ENCODE results near the gene CNTN4. TPM values are rescaled to one million over a fixed set of nuclear protein-coding genes. Genes with fewer than 3 reads are reported as not detected.
A peak's percentile ranks its signal among the peaks of the same experiment; 100 is the strongest.
"Not testable (repeated sequence)": the region's sequence is repeated elsewhere in the genome, so short reads cannot be mapped to it uniquely, and the experiment has no call there.

Gene CNTN4
- total RNA-seq (100 to 1,000 TPM in 1 of 2 donors, 10 to 100 TPM in 1; 59.7 to 228 TPM), polyA plus RNA-seq (10 to 100 TPM; 15.8 to 22.7 TPM)
- long read RNA-seq, donor 1, full-length matches to known transcripts, result 13 of 337 reads
- long read RNA-seq, donor 1, partial matches to known transcripts, result 159 of 337 reads
- long read RNA-seq, donor 1, other reads (novel, unspliced or antisense), result 165 of 337 reads
- long read RNA-seq, donor 2, full-length matches to known transcripts, result 3 of 55 reads
- long read RNA-seq, donor 2, partial matches to known transcripts, result 8 of 55 reads
- long read RNA-seq, donor 2, other reads (novel, unspliced or antisense), result 44 of 55 reads

GRCh38 chr3:2098398-2099027 lies at the start of gene CNTN4:
CNTN4 (plus strand) TSS chr3:2098866.
- H3K4me3 ChIP-seq (ENCODE audit: low read length in 2 of 2), result peak within 1 kb of the TSS; percentile 28 to 90
- peaks cover 1 to 3% of the 10 kb centered on the region in 2 donors for H3K4me1 ChIP-seq (ENCODE audit: control insufficient read depth in 1 of 2, insufficient read depth in 2 of 2, low read length in 2 of 2)
- 0 to 1% methylated on average over 56 to 86 of the region's 86 CpGs for WGBS, 2 donors
- DNase-seq (peak; percentile 82 to 95), ATAC-seq (ENCODE audit: low FRiP score) (peak; percentile 93)
- H3K36me3 ChIP-seq (ENCODE audit: control insufficient read depth in 1 of 2, insufficient read depth in 2 of 2, low read length in 1 of 2), result no peaks in the 10 kb centered on the region
- H3K27ac ChIP-seq (ENCODE audit: low read depth in 1 of 2, low read length in 2 of 2), result peak within 1 kb of the TSS; percentile 13 to 52
- no peaks in the 10 kb centered on the region for H3K27me3 ChIP-seq (ENCODE audit: control insufficient read depth in 1 of 2, insufficient read depth in 2 of 2, low read length in 1 of 2)
- no peaks in the 10 kb centered on the region for H3K9me3 ChIP-seq (ENCODE audit: control insufficient read depth, low read length)
- intact Hi-C loops (cut with DNase I), result no loop called here

DNA sequence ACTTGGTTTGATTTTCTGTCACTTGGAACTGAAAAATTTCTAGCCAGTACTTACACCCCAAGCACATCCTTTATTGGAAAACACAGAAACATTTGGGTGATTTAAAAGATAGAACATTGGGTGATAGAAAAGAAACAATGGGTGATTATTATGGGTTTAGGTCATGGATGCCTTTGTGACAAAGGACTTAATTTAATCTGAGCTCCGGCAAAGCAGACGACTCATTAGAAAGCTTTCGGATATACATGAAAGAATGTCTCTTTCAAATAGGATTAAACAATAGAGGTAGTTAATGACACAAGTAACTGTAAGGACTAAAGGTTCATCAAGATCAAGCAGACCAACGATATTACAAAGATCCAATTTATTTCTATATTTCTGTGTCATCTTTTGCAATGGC lies 37.3 kb upstream of the CNTN4 start:
- ATAC-seq (ENCODE audit: low FRiP score) (no peak), DNase-seq (no peak)
- H3K4me1 ChIP-seq (ENCODE audit: control insufficient read depth in 1 of 2, insufficient read depth in 2 of 2, low read length in 2 of 2), result no peaks in the 10 kb centered on the region
- no peak overlapping the region for H3K27ac ChIP-seq (ENCODE audit: low read depth in 1 of 2, low read length in 2 of 2)
- H3K9me3 ChIP-seq (ENCODE audit: control insufficient read depth, low read length), result no peaks in the 10 kb centered on the region
- WGBS, 2 donors, result 95 to 98% methylated on average over 4 of the region's 4 CpGs
- no peaks in the 10 kb centered on the region for H3K27me3 ChIP-seq (ENCODE audit: control insufficient read depth in 1 of 2, insufficient read depth in 2 of 2, low read length in 1 of 2)
- H3K36me3 ChIP-seq (ENCODE audit: control insufficient read depth in 1 of 2, insufficient read depth in 2 of 2, low read length in 1 of 2), result no peaks in the 10 kb centered on the region
- no peak overlapping the region for H3K4me3 ChIP-seq (ENCODE audit: low read length in 2 of 2)
- intact Hi-C loops (cut with DNase I), result no loop called here

DNA sequence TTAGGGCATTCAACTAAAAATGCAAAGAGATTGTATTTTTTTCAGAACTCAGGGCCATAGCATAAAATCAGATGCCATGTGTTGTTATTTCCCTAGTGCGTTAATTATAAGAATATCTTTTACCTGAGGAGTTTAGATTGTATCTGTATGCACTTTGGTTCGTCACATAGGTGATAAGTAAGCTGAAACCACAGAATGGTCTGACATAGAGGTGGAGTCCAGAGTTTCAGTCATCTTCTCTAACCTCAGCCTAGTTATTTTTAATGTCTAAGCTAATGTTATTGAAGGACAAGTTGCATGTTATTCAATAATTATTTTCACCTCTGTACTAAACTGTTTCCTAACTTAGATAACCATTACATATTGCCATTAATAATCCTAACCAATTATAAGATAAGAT lies 27.1 kb upstream of the CNTN4 start:
- no peak overlapping the region for H3K4me3 ChIP-seq (ENCODE audit: low read length in 2 of 2)
- DNase-seq, result no peak
- intact Hi-C loops (cut with DNase I), result no loop called here
- no peaks in the 10 kb centered on the region for H3K27me3 ChIP-seq (ENCODE audit: control insufficient read depth in 1 of 2, insufficient read depth in 2 of 2, low read length in 1 of 2)
- no peak for ATAC-seq (ENCODE audit: low FRiP score)
- H3K4me1 ChIP-seq (ENCODE audit: control insufficient read depth in 1 of 2, insufficient read depth in 2 of 2, low read length in 2 of 2), result peaks cover 0 to 3% of the 10 kb centered on the region in 2 donors
- no peaks in the 10 kb centered on the region for H3K36me3 ChIP-seq (ENCODE audit: control insufficient read depth in 1 of 2, insufficient read depth in 2 of 2, low read length in 1 of 2)
- no peak overlapping the region for H3K27ac ChIP-seq (ENCODE audit: low read depth in 1 of 2, low read length in 2 of 2)
- no peaks in the 10 kb centered on the region for H3K9me3 ChIP-seq (ENCODE audit: control insufficient read depth, low read length)
- 94 to 96% methylated on average over 2 of the region's 2 CpGs for WGBS, 2 donors

- WGBS, 2 donors, result 2 to 6% methylated on average over 3 of the region's 3 CpGs
- H3K4me3 ChIP-seq (ENCODE audit: low read length in 2 of 2), result no peak overlapping the region
Observed at GRCh38 chr3:2078821-2079220, 19.8 kb upstream of the CNTN4 start.

GRCh38 chr3:2082871-2083480 lies 15.7 kb upstream of the CNTN4 start:
- no peak for ATAC-seq (ENCODE audit: low FRiP score)
- Histone ChIP-seq H3K4me3 (ENCODE audit: low read length in 2 of 2) (no peak overlapping the region), H3K27ac (ENCODE audit: low read depth in 1 of 2, low read length in 2 of 2) (no peak overlapping the region), H3K9me3 (ENCODE audit: control insufficient read depth, low read length) (no peaks in the 10 kb centered on the region), H3K4me1 (ENCODE audit: control insufficient read depth in 1 of 2, insufficient read depth in 2 of 2, low read length in 2 of 2) (peaks cover 3 to 5% of the 10 kb centered on the region in 2 donors), H3K36me3 (ENCODE audit: control insufficient read depth in 1 of 2, insufficient read depth in 2 of 2, low read length in 1 of 2) (no peaks in the 10 kb centered on the region), H3K27me3 (ENCODE audit: control insufficient read depth in 1 of 2, insufficient read depth in 2 of 2, low read length in 1 of 2) (no peaks in the 10 kb centered on the region)
- WGBS, 2 donors, result 75 to 85% methylated on average over 5 of the region's 5 CpGs
- intact Hi-C loops (cut with DNase I), result no loop called here
- no peak for DNase-seq

More at GRCh38 chr3:2078821-2079220, 19.8 kb upstream of the CNTN4 start:
- H3K4me1 ChIP-seq (ENCODE audit: control insufficient read depth in 1 of 2, insufficient read depth in 2 of 2, low read length in 2 of 2), result peaks cover 3 to 5% of the 10 kb centered on the region in 2 donors
- no peaks in the 10 kb centered on the region for H3K27me3 ChIP-seq (ENCODE audit: control insufficient read depth in 1 of 2, insufficient read depth in 2 of 2, low read length in 1 of 2)
- H3K27ac ChIP-seq (ENCODE audit: low read depth in 1 of 2, low read length in 2 of 2), result peak overlapping the region in 1 of 2 donors; percentile 98
- ATAC-seq (ENCODE audit: low FRiP score), result peak; percentile 66
- H3K9me3 ChIP-seq (ENCODE audit: control insufficient read depth, low read length), result no peaks in the 10 kb centered on the region
- no peaks in the 10 kb centered on the region for H3K36me3 ChIP-seq (ENCODE audit: control insufficient read depth in 1 of 2, insufficient read depth in 2 of 2, low read length in 1 of 2)
- intact Hi-C loops (cut with DNase I), result loop anchor here in 1 of 2 donors (5.0 kb wide), 1 partner anchor 107 kb away; no protein-coding TSS in a partner anchor
- no peak for DNase-seq

DNA sequence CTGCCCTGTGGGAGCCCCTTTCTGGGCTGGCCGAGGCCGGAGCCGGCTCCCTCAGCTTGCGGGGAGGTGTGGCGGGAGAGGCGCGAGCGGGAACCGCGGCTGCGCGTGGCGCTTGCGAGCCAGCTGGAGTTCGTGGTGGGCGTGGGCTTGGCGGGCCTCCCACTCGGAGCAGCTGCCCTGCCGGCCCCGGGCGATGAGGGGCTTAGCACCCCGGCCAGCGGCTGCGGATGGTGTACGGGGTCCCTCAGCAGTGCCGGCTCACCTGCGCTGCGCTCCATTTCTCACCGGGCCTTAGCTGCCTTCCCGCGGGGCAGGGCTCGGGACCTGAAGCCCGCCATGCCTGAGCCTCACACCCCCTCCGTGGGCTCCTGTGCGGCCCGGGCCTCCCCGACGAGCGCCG lies 15.1 kb upstream of the CNTN4 start:
- H3K27ac ChIP-seq (ENCODE audit: low read depth in 1 of 2, low read length in 2 of 2); H3K36me3 ChIP-seq (ENCODE audit: control insufficient read depth in 1 of 2, insufficient read depth in 2 of 2, low read length in 1 of 2); DNase-seq; H3K27me3 ChIP-seq (ENCODE audit: control insufficient read depth in 1 of 2, insufficient read depth in 2 of 2, low read length in 1 of 2); H3K9me3 ChIP-seq (ENCODE audit: control insufficient read depth, low read length); H3K4me1 ChIP-seq (ENCODE audit: control insufficient read depth in 1 of 2, insufficient read depth in 2 of 2, low read length in 2 of 2); H3K4me3 ChIP-seq (ENCODE audit: low read length in 2 of 2); ATAC-seq (ENCODE audit: low FRiP score); intact Hi-C loops (cut with DNase I): not testable (repeated sequence)
- 97% methylated on average over 35 to 40 of the region's 40 CpGs for WGBS, 2 donors

DNA sequence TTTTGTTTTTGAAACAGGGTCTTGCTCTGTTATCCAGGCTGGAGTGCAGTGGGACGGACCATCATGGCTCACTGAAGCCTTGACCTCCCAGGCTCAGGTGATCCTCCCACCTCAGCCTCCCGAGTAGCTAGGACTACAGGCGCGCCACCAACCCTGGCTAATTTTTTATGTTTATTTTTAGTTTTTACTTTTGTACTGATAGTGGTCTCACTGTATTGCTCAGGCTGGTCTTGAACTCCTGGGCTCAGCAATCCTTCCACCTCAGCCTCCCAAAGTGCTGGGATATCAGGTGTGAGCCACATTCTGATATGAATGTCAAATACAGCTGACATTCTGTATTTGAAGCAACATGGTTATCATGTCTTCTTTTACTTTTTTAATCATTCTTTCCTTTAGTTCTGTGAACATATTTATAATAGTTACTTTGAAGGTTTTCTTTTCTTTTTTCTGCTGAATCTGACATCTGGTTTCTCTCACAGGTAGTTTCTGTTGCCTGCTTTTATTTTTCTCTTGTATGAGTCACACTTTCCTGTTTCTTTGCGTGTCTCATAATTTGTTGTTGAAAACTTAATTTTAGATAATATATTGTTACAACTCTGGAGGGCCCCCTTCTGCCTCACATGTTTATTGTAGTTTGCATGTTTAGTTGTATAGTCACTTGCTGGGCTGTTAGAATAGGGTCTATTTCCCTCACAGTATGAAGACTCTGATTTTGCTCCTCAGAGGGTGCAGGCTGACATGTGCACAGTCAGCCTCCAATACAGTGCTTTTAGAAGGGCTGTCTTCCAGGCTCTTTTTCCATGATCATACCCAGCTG lies 8.4 kb upstream of the CNTN4 start:
- no peaks in the 10 kb centered on the region for H3K27me3 ChIP-seq (ENCODE audit: control insufficient read depth in 1 of 2, insufficient read depth in 2 of 2, low read length in 1 of 2)
- ATAC-seq (ENCODE audit: low FRiP score) (no peak), DNase-seq (no peak)
- 71 to 74% methylated on average over 5 of the region's 5 CpGs for WGBS, 2 donors
- no peaks in the 10 kb centered on the region for H3K36me3 ChIP-seq (ENCODE audit: control insufficient read depth in 1 of 2, insufficient read depth in 2 of 2, low read length in 1 of 2)
- no peaks in the 10 kb centered on the region for H3K9me3 ChIP-seq (ENCODE audit: control insufficient read depth, low read length)
- no peak overlapping the region for H3K4me3 ChIP-seq (ENCODE audit: low read length in 2 of 2)
- H3K4me1 ChIP-seq (ENCODE audit: control insufficient read depth in 1 of 2, insufficient read depth in 2 of 2, low read length in 2 of 2), result no peaks in the 10 kb centered on the region
- intact Hi-C loops (cut with DNase I), result no loop called here
- no peak overlapping the region for H3K27ac ChIP-seq (ENCODE audit: low read depth in 1 of 2, low read length in 2 of 2)

DNA sequence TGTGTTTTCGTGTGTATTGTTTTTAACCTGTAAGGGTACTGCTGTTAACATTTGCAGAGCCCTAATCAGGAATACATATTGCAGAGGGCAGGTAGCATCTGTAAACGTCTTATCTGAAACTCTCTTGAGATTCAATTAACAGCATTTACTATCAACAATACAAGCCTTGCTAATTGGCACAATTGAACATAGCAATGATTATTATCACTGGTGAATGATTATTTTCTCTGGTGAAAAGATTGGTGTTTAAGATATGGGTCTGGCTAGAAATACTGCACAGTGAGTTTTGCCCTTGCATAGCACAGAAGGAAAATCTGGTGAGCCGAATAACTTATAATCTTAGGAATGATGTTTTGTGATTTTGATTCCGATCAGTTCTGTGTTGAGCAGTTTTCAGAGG lies 5.9 kb upstream of the CNTN4 start:
- no peaks in the 10 kb centered on the region for H3K36me3 ChIP-seq (ENCODE audit: control insufficient read depth in 1 of 2, insufficient read depth in 2 of 2, low read length in 1 of 2)
- no peaks in the 10 kb centered on the region for H3K27me3 ChIP-seq (ENCODE audit: control insufficient read depth in 1 of 2, insufficient read depth in 2 of 2, low read length in 1 of 2)
- intact Hi-C loops (cut with DNase I), result no loop called here
- peaks cover 0 to 1% of the 10 kb centered on the region in 2 donors for H3K4me1 ChIP-seq (ENCODE audit: control insufficient read depth in 1 of 2, insufficient read depth in 2 of 2, low read length in 2 of 2)
- WGBS, 2 donors, result 65 to 78% methylated on average over 4 of the region's 4 CpGs
- ATAC-seq (ENCODE audit: low FRiP score), result no peak
- H3K27ac ChIP-seq (ENCODE audit: low read depth in 1 of 2, low read length in 2 of 2), result no peak overlapping the region
- H3K9me3 ChIP-seq (ENCODE audit: control insufficient read depth, low read length), result no peaks in the 10 kb centered on the region
- no peak for DNase-seq
- H3K4me3 ChIP-seq (ENCODE audit: low read length in 2 of 2), result no peak overlapping the region

Data from aorta (tissue), 5 donors.